Left renal pelvis (tissue), 4 donors: Measurements from ENCODE around the gene ZFP91. TPM values are rescaled to one million over a fixed set of nuclear protein-coding genes. Genes with fewer than 3 reads are reported as not detected.
"Not testable (repeated sequence)": the region's sequence is repeated elsewhere in the genome, so short reads cannot be mapped to it uniquely, and the experiment has no call there.

Source experiments
- DNase-seq, 4 donors: peaks; one replicate each; pipeline ENCODE4 v3.0.0-alpha.2; 2013; ENCODE audit warnings: low read depth in 4 of 4, low spot score in 3 of 4
- polyA plus RNA-seq, 4 donors: library from polyadenylated mRNA; unstranded; fragments of 120-200 nt; gene quantifications; one replicate each; pipeline ENCODE4 v1.2.1, GENCODE V29; 2013; ENCODE audit not compliant: insufficient read length in 4 of 4

ZFP91 gene
- 10 to 100 TPM; 57.9 to 72.9 (median 61.2) TPM for polyA plus RNA-seq

- peak; percentile 93 to 97 (median 95) for DNase-seq
These were observed at the start of gene ZFP91 for GRCh38 chr11:58578635-58579191. ZFP91 (plus strand) TSS chr11:58579063; CDS start chr11:58579282, 219 bp downstream.

DNA sequence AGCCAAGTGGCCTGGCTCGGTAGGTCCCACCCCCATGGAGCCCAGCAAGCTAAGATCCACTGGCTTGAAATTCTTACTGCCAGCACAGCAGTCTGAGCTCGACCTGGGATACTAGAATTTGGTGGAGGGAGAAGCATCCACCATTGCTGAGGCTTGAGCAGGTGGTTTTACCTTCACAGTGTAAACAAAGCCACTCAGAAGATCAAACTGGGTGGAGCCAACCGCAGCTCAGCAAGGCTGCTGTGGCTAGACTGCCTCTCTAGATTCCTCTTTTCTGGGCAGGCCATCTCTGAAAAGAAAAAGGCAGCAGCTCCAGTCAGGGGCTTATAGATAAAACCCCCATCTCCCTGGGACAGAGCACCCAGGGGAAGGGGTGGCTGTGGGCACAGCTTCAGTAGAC lies 48.6 kb upstream of the ZFP91 start:
- DNase-seq = no peak

DNA sequence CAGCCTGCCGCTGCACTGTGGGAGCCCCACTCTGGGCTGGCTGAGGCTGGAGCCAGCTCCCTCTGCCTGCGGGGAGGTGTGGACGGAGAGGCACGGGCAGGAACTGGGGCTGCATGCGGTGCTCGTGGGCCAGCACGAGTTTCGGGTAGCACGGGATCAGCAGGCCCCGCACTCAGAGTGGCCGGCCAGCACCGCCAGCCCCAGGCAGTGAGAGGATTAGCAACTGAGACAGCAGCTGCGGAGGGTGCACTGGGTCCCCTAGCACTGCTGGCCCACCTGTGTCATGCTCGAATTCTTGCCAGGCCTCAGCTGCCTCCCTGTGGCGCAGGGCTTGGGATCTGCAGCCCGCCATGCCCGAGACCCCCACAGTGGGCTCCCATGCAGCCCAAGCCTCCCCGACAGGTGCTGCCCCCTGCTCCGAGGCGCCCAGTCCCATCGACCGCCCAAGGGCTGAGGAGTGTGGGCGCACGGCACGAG lies 47.0 kb upstream of the ZFP91 start:
- DNase-seq = no peak

GRCh38 chr11:58546841-58547240 lies 32.0 kb upstream of the ZFP91 start:
- DNase-seq = no peak

DNA sequence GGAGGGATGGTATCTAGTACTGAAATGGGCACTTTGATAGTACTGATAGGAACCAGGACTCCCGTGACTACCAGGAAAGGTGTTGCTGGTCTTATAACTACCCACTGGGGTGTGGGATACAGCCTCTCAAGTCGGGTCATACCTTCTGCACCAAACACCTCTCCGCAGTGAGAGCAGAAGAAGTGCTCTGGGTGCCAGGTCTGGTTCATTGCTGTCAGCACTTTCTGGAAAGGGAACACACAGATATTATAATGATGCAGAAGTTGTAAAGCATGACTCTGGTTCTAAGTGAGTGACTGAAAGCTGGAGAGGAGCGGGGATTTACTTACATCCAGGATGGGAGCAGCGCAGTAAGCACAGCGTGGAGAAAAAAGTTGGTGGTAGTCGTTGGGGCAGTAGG lies 29.2 kb upstream of the ZFP91 start:
- DNase-seq = no peak

DNA sequence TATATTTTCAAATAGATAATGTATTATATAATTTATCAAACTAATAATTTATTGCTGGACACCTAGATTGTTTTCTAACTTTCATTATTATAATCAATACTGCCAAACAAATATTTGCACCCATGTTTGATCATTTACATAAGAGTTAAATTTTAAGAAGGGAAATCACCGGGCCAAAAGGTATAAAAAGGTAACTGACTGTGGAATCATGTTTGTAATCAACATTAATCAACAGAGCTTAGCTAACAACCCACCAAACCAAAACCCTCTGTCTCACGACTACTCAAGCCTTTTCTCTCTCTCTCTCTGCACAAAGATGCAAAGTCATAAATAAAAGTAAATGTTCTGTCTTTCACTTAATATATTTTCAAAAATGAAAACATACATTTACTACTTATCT lies 18.0 kb upstream of the ZFP91 start:
- no peak for DNase-seq

- DNase-seq = no peak
These were observed 17.3 kb upstream of the ZFP91 start for GRCh38 chr11:58561394-58562098.

GRCh38 chr11:58562375-58562800 lies 16.5 kb upstream of the ZFP91 start:
- no peak for DNase-seq

- no peak for DNase-seq
These were observed 14.6 kb upstream of the ZFP91 start for GRCh38 chr11:58564231-58564630.

GRCh38 chr11:58567889-58568512 lies 10.9 kb upstream of the ZFP91 start:
- DNase-seq = no peak

DNA sequence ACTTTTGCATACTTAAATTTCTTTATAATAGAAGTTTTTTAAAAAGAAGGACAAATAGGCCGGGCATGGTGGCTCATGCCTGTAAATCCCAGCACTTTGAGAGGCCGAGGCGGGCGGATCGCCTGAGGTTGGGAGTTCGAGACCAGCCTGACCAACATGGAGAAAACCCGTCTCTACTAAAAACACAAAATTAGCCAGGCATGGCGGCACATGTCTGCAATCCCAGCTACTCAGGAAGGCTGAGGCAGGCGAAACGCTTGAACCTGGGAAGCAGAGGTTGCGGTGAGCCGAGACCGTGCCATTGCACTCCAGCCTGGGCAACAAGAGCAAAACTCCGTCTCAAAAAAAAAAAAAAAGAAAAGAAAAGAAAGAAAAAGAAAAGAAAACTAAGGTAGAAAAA lies 6.0 kb upstream of the ZFP91 start:
- not testable (repeated sequence) for DNase-seq

DNA sequence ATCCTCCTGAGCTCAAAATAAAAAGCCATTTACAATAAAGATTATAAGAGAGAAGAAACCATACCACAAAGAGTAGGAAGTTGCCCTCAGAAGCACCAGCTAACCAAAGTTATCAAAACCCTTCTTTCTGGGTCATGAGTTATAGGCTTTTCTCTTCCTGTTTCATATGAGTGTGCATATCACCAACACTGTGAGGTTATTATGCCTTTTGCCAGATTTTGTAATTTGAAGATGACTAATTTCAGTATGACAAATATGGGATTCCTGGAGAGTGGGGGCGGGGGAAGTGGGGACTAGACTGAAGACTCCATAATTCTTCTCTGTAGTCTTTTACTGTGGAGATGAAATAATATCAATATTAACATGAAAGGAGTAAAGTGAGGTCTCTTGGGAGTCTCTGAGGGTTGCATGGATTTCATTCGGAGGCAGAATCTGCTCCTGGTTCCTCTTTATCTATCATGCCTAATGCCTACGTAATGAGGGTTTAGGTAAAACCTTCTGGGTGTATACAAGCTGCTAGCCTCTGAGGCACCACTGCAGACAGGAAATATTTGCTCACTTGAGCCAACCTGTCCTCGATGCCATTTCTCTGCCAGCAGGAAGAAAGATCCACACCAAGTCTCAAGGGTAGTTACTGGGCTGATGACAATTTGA lies 5.3 kb upstream of the ZFP91 start:
- no peak for DNase-seq

DNA sequence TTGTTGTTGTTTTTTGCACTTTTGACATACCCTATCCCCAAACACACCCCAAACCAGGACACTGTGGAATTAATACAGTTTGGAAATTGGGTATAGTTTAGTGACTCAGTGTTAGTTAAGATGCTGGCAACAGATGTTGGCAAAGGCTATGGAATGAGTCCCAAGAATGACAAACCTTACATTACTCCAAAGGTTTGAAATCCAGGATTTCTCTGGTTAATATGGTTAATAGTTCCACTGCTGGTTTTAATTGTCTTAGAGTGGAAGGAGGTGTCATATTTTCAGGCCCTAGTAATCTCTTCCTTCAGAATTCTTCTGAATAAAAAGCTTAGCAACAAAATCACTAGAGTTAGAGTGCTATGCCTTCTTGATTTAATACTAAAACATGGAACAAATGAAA lies 4.0 kb upstream of the ZFP91 start:
- no peak for DNase-seq

- no peak for DNase-seq
These were observed 3.4 kb upstream of the ZFP91 start, which contains the start of gene LPXN for GRCh38 chr11:58575377-58576020. LPXN (minus strand) TSS chr11:58575856; CDS start chr11:58575772, 84 bp downstream.

DNA sequence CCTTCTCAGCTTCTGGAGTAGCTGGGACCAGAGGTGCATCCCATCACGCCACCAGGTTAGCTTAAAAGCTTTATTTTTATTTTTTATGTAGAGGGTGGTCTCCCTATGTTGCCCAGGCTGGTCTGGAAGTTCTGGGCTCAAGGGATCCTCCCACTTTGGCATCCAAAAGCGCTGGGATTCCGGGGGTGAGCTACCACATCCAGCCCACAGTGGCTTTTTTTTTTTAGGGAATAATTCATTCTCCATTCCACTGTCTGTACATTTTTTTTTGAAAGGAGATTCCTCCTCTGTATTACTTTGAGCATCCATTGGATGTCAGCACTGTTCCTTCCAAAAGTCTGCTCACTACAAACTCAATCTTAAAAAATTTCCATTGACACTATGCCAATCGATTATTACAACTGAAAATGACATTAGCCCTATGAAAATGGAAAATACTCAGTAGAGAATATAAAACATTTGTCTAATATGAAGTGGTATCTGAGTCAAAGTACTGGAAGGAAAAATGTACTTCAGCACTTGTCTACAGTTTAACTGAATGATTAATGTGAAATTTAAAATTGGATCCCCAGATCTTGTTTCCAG lies 1.9 kb upstream of the ZFP91 start:
- DNase-seq = peak in 1 of 4 donors; percentile 18

DNA sequence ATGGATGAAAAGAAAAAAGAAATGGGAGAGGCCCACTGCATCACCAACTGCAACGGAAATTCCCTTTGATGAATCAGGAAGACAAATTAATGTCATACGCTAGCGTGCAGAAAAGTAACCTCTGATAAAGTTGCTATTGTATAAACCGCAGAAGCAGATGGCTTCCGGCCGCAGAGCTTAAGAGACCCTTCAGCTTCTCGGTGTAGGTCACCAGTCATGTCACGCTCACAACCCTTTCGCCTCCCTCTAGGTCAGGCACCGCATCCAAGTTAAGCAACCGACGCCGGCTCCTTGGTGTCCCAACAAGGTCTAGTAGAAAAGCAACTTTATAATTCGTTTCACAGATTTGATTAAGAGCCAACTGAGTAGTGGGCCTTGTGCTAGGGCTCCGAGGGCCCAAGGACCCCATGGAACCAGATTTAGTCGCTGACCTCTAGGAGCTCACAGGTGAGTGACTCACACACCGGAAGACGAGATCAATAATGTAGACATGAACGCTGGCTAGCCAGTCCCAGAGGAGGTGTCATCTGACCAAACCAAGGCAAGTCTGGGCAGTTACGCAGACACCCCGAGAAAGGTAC lies 1.2 kb upstream of the ZFP91 start:
- peak in 1 of 4 donors; percentile 29 for DNase-seq

GRCh38 chr11:58578136-58578634 lies 678 bp upstream of the ZFP91 start:
- peak; percentile 93 to 97 (median 96) for DNase-seq

DNA sequence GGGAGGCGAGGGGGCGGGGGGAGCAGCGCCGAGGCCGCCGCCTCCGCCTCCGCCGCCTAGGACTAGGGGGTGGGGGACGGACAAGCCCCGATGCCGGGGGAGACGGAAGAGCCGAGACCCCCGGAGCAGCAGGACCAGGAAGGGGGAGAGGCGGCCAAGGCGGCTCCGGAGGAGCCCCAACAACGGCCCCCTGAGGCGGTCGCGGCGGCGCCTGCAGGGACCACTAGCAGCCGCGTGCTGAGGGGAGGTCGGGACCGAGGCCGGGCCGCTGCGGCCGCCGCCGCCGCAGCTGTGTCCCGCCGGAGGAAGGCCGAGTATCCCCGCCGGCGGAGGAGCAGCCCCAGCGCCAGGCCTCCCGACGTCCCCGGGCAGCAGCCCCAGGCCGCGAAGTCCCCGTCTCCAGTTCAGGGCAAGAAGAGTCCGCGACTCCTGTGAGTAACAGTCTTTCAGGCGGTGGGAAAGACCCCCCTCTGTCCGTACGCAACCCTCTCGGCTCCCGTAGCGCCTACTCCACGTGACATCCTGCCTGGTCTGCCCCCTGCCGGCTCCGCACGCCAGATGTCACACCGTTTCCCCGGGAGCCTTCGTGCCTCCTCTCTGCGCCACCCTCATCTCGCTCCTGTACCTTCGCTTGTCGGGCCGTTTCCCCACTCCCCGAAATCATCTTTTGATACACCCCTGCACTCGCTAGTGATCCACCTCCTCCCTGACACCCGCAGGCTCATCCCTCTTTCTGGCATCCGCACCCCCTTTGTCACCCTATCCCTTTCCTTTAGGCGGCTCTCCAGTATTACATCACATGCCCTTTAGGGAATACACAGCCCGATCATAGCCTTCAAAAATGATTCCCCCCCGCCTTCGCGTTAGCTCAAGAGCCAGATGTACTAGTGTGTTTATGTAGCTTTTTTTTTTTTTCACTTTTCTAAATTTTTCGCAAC lies 598 bp downstream of the ZFP91 start:
- peak; percentile 81 to 88 (median 84) for DNase-seq

- no peak for DNase-seq
These were observed 1.4 kb downstream of the ZFP91 start for GRCh38 chr11:58580311-58580710.
